CD14-positive monocyte (primary cell): ENCODE results near the gene XXYLT1. TPM values are rescaled to one million over a fixed set of nuclear protein-coding genes. Genes with fewer than 3 reads are reported as not detected.

Source experiments
- DNase-seq, 3 donors: peaks; one replicate each; pipeline ENCODE4 v3.0.0-alpha.2; 2011 to 2022
- H2AFZ ChIP-seq: 2 replicates; pipeline ENCODE4 v1.6.0; 2012; ENCODE audit warnings: mild to moderate bottlenecking, low read depth, low read length, inconsistent platforms; ENCODE audit not compliant: insufficient read depth, poor library complexity, severe bottlenecking
- H3K27ac ChIP-seq, 2 donors: 1 replicate in 1 of 2; 2 replicates in 1 of 2; pipeline ENCODE4 v1.5.1; 2012 to 2013; ENCODE audit warnings: low read length in 2 of 2, control low read depth in 1 of 2, inconsistent platforms in 1 of 2, low read depth in 1 of 2, mild to moderate bottlenecking in 1 of 2
- H3K27me3 ChIP-seq, 2 donors: one replicate each; pipeline versions ENCODE4 v1.6.0 to v1.6.1; 2011 to 2013; ENCODE audit warnings: low read length in 2 of 2; ENCODE audit not compliant: control insufficient read depth in 2 of 2, insufficient read depth in 2 of 2
- H3K36me3 ChIP-seq, 2 donors: replicated peaks in 1 of 2; 1 replicate in 1 of 2; 2 replicates in 1 of 2; pipeline versions ENCODE4 v1.5.1 to v1.6.1; 2012 to 2013; ENCODE audit warnings: low read length in 2 of 2, control low read depth in 1 of 2, inconsistent platforms in 1 of 2, mild to moderate bottlenecking in 1 of 2; ENCODE audit not compliant: insufficient read depth in 2 of 2, control insufficient read depth in 1 of 2
- H3K4me1 ChIP-seq, 2 donors: 1 replicate in 1 of 2; 2 replicates in 1 of 2; pipeline versions ENCODE4 v1.5.1 to v1.6.1; 2012 to 2013; ENCODE audit warnings: low read length in 2 of 2, control low read depth in 1 of 2, inconsistent platforms in 1 of 2, mild to moderate bottlenecking in 1 of 2, moderate library complexity in 1 of 2; ENCODE audit not compliant: insufficient read depth in 2 of 2, control insufficient read depth in 1 of 2
- H3K4me2 ChIP-seq: replicated peaks from 2 replicates; pipeline ENCODE3; 2012; ENCODE audit warnings: low read length, moderate library complexity, mild to moderate bottlenecking; ENCODE audit not compliant: poor library complexity, severe bottlenecking; ENCODE audit errors: extremely low read depth
- H3K4me3 ChIP-seq, 3 experiments: fragments of 200-600 bp in 1 of 3; sonication (generic) in 1 of 3; replicated peaks in 1 of 3; 1 replicate in 2 of 3; 2 replicates in 1 of 3; pipeline ENCODE4 v1.5.1; 2011 to 2013; ENCODE audit warnings: low read length in 3 of 3, mild to moderate bottlenecking in 3 of 3, control low read depth in 2 of 3, low read depth in 2 of 3, inconsistent platforms in 1 of 3, moderate library complexity in 1 of 3
- H3K79me2 ChIP-seq: 2 replicates; pipeline ENCODE4 v1.6.0; 2012; ENCODE audit warnings: mild to moderate bottlenecking, control low read depth, inconsistent platforms, low read length, moderate library complexity; ENCODE audit not compliant: insufficient read depth
- H3K9ac ChIP-seq: 2 replicates; pipeline ENCODE4 v1.6.0; 2017; ENCODE audit warnings: low read length, mild to moderate bottlenecking; ENCODE audit not compliant: insufficient read depth, poor library complexity, severe bottlenecking
- H3K9me3 ChIP-seq, 2 donors: replicated peaks in 1 of 2; 1 replicate in 1 of 2; 2 replicates in 1 of 2; pipeline versions ENCODE4 v1.5.1 to v1.6.1; 2012 to 2013; ENCODE audit warnings: low read length in 2 of 2, control low read depth in 1 of 2; ENCODE audit not compliant: control insufficient read depth in 1 of 2, insufficient read depth in 1 of 2
- H4K20me1 ChIP-seq: 2 replicates; pipeline ENCODE4 v1.6.0; 2012; ENCODE audit warnings: mild to moderate bottlenecking, low read length, control low read depth, moderate library complexity; ENCODE audit not compliant: insufficient read depth
- H3K27ac Mint-ChIP-seq, 7 donors: one replicate each; pipeline ENCODE4 v1.8.0; 2020; ENCODE audit warnings: mild to moderate bottlenecking in 7 of 7, mixed read lengths in 7 of 7, moderate library complexity in 6 of 7, inconsistent platforms in 2 of 7
- H3K27me3 Mint-ChIP-seq, 3 donors: one replicate each; pipeline ENCODE4 v1.8.0; 2021 to 2022; ENCODE audit warnings: low read depth in 3 of 3, mild to moderate bottlenecking in 3 of 3, mixed read lengths in 3 of 3, moderate library complexity in 3 of 3, inconsistent platforms in 1 of 3
- H3K36me3 Mint-ChIP-seq, 2 donors: one replicate each; pipeline ENCODE4 v1.8.0; 2020; ENCODE audit warnings: mixed read lengths in 2 of 2, inconsistent platforms in 1 of 2, mild to moderate bottlenecking in 1 of 2
- H3K4me1 Mint-ChIP-seq: one replicate; pipeline ENCODE4 v1.8.0; 2020; ENCODE audit warnings: mild to moderate bottlenecking, mixed read lengths
- H3K4me3 Mint-ChIP-seq, 2 donors: one replicate each; pipeline ENCODE4 v1.8.0; 2020; ENCODE audit warnings: mild to moderate bottlenecking in 2 of 2, mixed read lengths in 2 of 2, moderate library complexity in 1 of 2
- H3K9me3 Mint-ChIP-seq, 7 donors: one replicate each; pipeline ENCODE4 v1.8.0; 2020 to 2022; ENCODE audit warnings: mixed read lengths in 7 of 7, mild to moderate bottlenecking in 6 of 7, moderate library complexity in 6 of 7, inconsistent platforms in 2 of 7
- WGBS: methylation state at CpG from one replicate; pipeline ENCODE4 v1.1.5; 2013; ENCODE audit warnings: missing lambda C conversion rate; ENCODE audit not compliant: insufficient coverage; 5-methylcytosine and 5-hydroxymethylcytosine counted together
- intact Hi-C, 2 donors: fragments of 100-400 bp; cut with micrococcal nuclease; formaldehyde crosslinking; loops; one replicate each; pipeline versions ENCODE4 v1.15.0 to v1.15.1; 2023
- polyA plus RNA-seq, 3 donors: library from polyadenylated mRNA; depleted of rRNA in 1 of 3; unstranded in 2 of 3; stranded (reverse) in 1 of 3; fragments of 300-500 nt in 2 of 3; fragments of >200 nt in 1 of 3; fragmentation: Illumina TruSeq in 2 of 3; gene quantifications; 1 replicate in 2 of 3; 2 replicates in 1 of 3; pipeline ENCODE4 v1.2.3, GENCODE V29; 2012 to 2021
- TF ChIP-seq, protein P1 (sequence below): fragments of 200-600 bp; IDR thresholded peaks from one replicate; pipeline ENCODE4 v1.8.0; 2022; ENCODE audit warnings: antibody characterized with exemption, mild to moderate bottlenecking

Gene XXYLT1
- polyA plus RNA-seq, 3 donors = 11.8 to 13.5 (median 13.2) TPM

GRCh38 chr3:195040773-195041520, 230.0 kb downstream of the XXYLT1 start:
- Histone ChIP-seq H3K79me2 (no peaks in the 10 kb centered on the region), H3K27me3 (no peaks in the 10 kb centered on the region), H3K4me3 (no peak overlapping the region), H4K20me1 (no peaks in the 10 kb centered on the region), H3K27ac (no peak overlapping the region), H3K4me1 (peaks cover 38 to 42% of the 10 kb centered on the region in 2 donors), H2AFZ (peak overlapping the region; percentile 70), H3K4me2 (no peak overlapping the region), H3K36me3 (no peaks in the 10 kb centered on the region), H3K9me3 (no peaks in the 10 kb centered on the region), H3K9ac (no peak overlapping the region)
- peak overlapping the region in 1 of 7 donors; percentile 66 for H3K27ac Mint-ChIP-seq
- H3K9me3 Mint-ChIP-seq = peaks cover 0 to 9% (median 0%) of the 10 kb centered on the region in 7 donors
- H3K4me1 Mint-ChIP-seq = peaks cover 40% of the 10 kb centered on the region
- peaks cover 0 to 9% (median 9%) of the 10 kb centered on the region in 3 donors for H3K27me3 Mint-ChIP-seq
- TF ChIP-seq, protein P1, sequence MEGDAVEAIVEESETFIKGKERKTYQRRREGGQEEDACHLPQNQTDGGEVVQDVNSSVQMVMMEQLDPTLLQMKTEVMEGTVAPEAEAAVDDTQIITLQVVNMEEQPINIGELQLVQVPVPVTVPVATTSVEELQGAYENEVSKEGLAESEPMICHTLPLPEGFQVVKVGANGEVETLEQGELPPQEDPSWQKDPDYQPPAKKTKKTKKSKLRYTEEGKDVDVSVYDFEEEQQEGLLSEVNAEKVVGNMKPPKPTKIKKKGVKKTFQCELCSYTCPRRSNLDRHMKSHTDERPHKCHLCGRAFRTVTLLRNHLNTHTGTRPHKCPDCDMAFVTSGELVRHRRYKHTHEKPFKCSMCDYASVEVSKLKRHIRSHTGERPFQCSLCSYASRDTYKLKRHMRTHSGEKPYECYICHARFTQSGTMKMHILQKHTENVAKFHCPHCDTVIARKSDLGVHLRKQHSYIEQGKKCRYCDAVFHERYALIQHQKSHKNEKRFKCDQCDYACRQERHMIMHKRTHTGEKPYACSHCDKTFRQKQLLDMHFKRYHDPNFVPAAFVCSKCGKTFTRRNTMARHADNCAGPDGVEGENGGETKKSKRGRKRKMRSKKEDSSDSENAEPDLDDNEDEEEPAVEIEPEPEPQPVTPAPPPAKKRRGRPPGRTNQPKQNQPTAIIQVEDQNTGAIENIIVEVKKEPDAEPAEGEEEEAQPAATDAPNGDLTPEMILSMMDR = no peak
- H3K4me3 Mint-ChIP-seq = no peak overlapping the region
- WGBS = 71% methylated on average over 8 of the region's 13 CpGs
- DNase-seq = peak in 1 of 3 donors; percentile 50
- intact Hi-C loops = no loop called here
- H3K36me3 Mint-ChIP-seq = peaks cover 0 to 4% of the 10 kb centered on the region in 2 donors

GRCh38 chr3:195040094-195040493, 230.9 kb downstream of the XXYLT1 start:
- Histone ChIP-seq H3K4me2 (peak overlapping the region; percentile 42), H3K36me3 (no peaks in the 10 kb centered on the region), H3K27me3 (no peaks in the 10 kb centered on the region), H3K4me1 (peaks cover 38 to 42% of the 10 kb centered on the region in 2 donors), H3K9ac (no peak overlapping the region), H3K9me3 (no peaks in the 10 kb centered on the region), H2AFZ (peak overlapping the region; percentile 70), H4K20me1 (no peaks in the 10 kb centered on the region), H3K4me3 (peak overlapping the region in 1 of 3 experiments; percentile 19), H3K79me2 (no peaks in the 10 kb centered on the region), H3K27ac (peak overlapping the region; percentile 49 to 52)
- H3K4me3 Mint-ChIP-seq = peak overlapping the region; percentile 37 to 79
- peak; percentile 75 to 85 (median 82) for DNase-seq
- H3K27ac Mint-ChIP-seq = peak overlapping the region; percentile 18 to 94 (median 84)
- TF ChIP-seq, protein P1 = no peak
- H3K4me1 Mint-ChIP-seq = peaks cover 40% of the 10 kb centered on the region
- peaks cover 0 to 9% (median 3%) of the 10 kb centered on the region in 7 donors for H3K9me3 Mint-ChIP-seq
- intact Hi-C loops = no loop called here
- WGBS = 11% methylated on average over 8 of the region's 11 CpGs
- H3K36me3 Mint-ChIP-seq = peaks cover 0 to 4% of the 10 kb centered on the region in 2 donors
- H3K27me3 Mint-ChIP-seq = peaks cover 3 to 9% (median 9%) of the 10 kb centered on the region in 3 donors
